ENCODE data around the gene GREB1L.
"Not testable (repeated sequence)": the region's sequence is repeated elsewhere in the genome, so short reads cannot be mapped to it uniquely, and the experiment has no call there.

The GREB1L gene

GRCh38 chr18:21242141-21242779, at the start of gene GREB1L:
Gene GREB1L (plus strand): TSS chr18:21242232. CDS start chr18:21383519, 141,287 bp downstream.
- DNase-seq, result no peak

GRCh38 chr18:21192308-21192624, 49.8 kb upstream of the GREB1L start:
- no peak for DNase-seq

GRCh38 chr18:21194871-21195771, 46.9 kb upstream of the GREB1L start:
- peak in 1 of 2 experiments; percentile 47 for DNase-seq

GRCh38 chr18:21196426-21196825, 45.6 kb upstream of the GREB1L start:
- DNase-seq, result no peak

GRCh38 chr18:21203126-21203525, 38.9 kb upstream of the GREB1L start:
- DNase-seq, result no peak

GRCh38 chr18:21203542-21204241, 38.3 kb upstream of the GREB1L start:
- no peak for DNase-seq

- no peak for DNase-seq
Observed at GRCh38 chr18:21205695-21206094, 36.3 kb upstream of the GREB1L start.

GRCh38 chr18:21210278-21210677, 31.8 kb upstream of the GREB1L start:
- DNase-seq, result no peak

GRCh38 chr18:21210784-21211183, 31.2 kb upstream of the GREB1L start:
- DNase-seq, result no peak

- DNase-seq, result not testable (repeated sequence)
Observed at GRCh38 chr18:21214409-21214808, 27.6 kb upstream of the GREB1L start.

- no peak for DNase-seq
Observed at GRCh38 chr18:21215490-21215889, 26.5 kb upstream of the GREB1L start.

GRCh38 chr18:21218862-21219261, 23.2 kb upstream of the GREB1L start:
- DNase-seq, result no peak

GRCh38 chr18:21230436-21230835, 11.6 kb upstream of the GREB1L start:
- no peak for DNase-seq

GRCh38 chr18:21241301-21242048, 557 bp upstream of the GREB1L start:
- no peak for DNase-seq

GRCh38 chr18:21242780-21243401, 859 bp downstream of the GREB1L start:
- no peak for DNase-seq

GRCh38 chr18:21254576-21254975, 12.5 kb downstream of the GREB1L start:
- no peak for DNase-seq

- no peak for DNase-seq
Observed at GRCh38 chr18:21255211-21255610, 13.2 kb downstream of the GREB1L start.

GRCh38 chr18:21257386-21257785, 15.4 kb downstream of the GREB1L start:
- DNase-seq, result no peak

- DNase-seq, result no peak
Observed at GRCh38 chr18:21260621-21261020, 18.6 kb downstream of the GREB1L start.

- DNase-seq, result no peak
Observed at GRCh38 chr18:21261352-21261751, 19.3 kb downstream of the GREB1L start.

- no peak for DNase-seq
Observed at GRCh38 chr18:21262244-21262643, 20.2 kb downstream of the GREB1L start.

GRCh38 chr18:21262979-21263378, 20.9 kb downstream of the GREB1L start:
- DNase-seq, result no peak

- no peak for DNase-seq
Observed at GRCh38 chr18:21264651-21265050, 22.6 kb downstream of the GREB1L start.
